Astrocyte (in vitro differentiated cells and primary cell): Measurements from ENCODE around the gene NNAT. TPM values are rescaled to one million over a fixed set of nuclear protein-coding genes. Genes with fewer than 3 reads are reported as not detected.
A peak's percentile ranks its signal among the peaks of the same experiment; 100 is the strongest.

Source experiments
- DNase-seq: peaks from one replicate; pipeline ENCODE4 v3.0.0-alpha.2; 2010; ENCODE audit warnings: low read depth
- FAIRE-seq: peaks from 2 replicates; lab custom pipeline; 2011; peaks lifted over from hg19 to GRCh38; lab: Jason Lieb, UNC
- H2AFZ ChIP-seq: 2 replicates; pipeline ENCODE4 v1.6.0; 2012; ENCODE audit warnings: low read depth, low read length, inconsistent platforms
- H3K27ac ChIP-seq: 2 replicates; pipeline ENCODE4 v1.5.1; 2011; ENCODE audit warnings: low read depth, low read length, inconsistent platforms
- H3K27me3 ChIP-seq: 2 replicates; pipeline ENCODE4 v1.6.0; 2011; ENCODE audit warnings: low read length, inconsistent platforms; ENCODE audit not compliant: insufficient read depth
- H3K36me3 ChIP-seq: 2 replicates; pipeline ENCODE4 v1.5.1; 2011; ENCODE audit warnings: low read length, inconsistent platforms; ENCODE audit not compliant: insufficient read depth
- H3K4me1 ChIP-seq: 2 replicates; pipeline ENCODE4 v1.5.1; 2011; ENCODE audit warnings: low read length, inconsistent platforms; ENCODE audit not compliant: insufficient read depth
- H3K4me2 ChIP-seq: 2 replicates; pipeline ENCODE4 v1.6.0; 2012; ENCODE audit warnings: low read length, inconsistent platforms
- H3K4me3 ChIP-seq: 2 replicates; pipeline ENCODE4 v1.5.1; 2011; ENCODE audit warnings: low read depth, mild to moderate bottlenecking, low read length, inconsistent platforms; ENCODE audit not compliant: insufficient read depth
- H3K79me2 ChIP-seq: 2 replicates; pipeline ENCODE4 v1.6.0; 2012; ENCODE audit warnings: mild to moderate bottlenecking, low read length, inconsistent platforms; ENCODE audit not compliant: insufficient read depth
- H3K9ac ChIP-seq: 2 replicates; pipeline ENCODE4 v1.6.0; 2012; ENCODE audit warnings: mild to moderate bottlenecking, low read length, inconsistent platforms
- H3K9me3 ChIP-seq: 2 replicates; pipeline ENCODE4 v1.5.1; 2012; ENCODE audit warnings: low read depth, mild to moderate bottlenecking, low read length, inconsistent platforms; ENCODE audit not compliant: insufficient read depth
- H4K20me1 ChIP-seq: 2 replicates; pipeline ENCODE4 v1.6.0; 2012; ENCODE audit warnings: low read length, inconsistent platforms; ENCODE audit not compliant: insufficient read depth
- H3K27ac Mint-ChIP-seq: one replicate; pipeline ENCODE4 v1.8.0; 2021; ENCODE audit warnings: mild to moderate bottlenecking, mixed read lengths; ENCODE audit not compliant: unreplicated experiment
- H3K27me3 Mint-ChIP-seq: one replicate; pipeline ENCODE4 v1.8.0; 2021; ENCODE audit warnings: low read depth, mixed read lengths; ENCODE audit not compliant: unreplicated experiment
- H3K36me3 Mint-ChIP-seq: one replicate; pipeline ENCODE4 v1.8.0; 2021; ENCODE audit warnings: low read depth, mixed read lengths; ENCODE audit not compliant: unreplicated experiment
- H3K4me1 Mint-ChIP-seq: one replicate; pipeline ENCODE4 v1.8.0; 2021; ENCODE audit warnings: low read depth, mixed read lengths; ENCODE audit not compliant: unreplicated experiment
- H3K4me3 Mint-ChIP-seq: one replicate; pipeline ENCODE4 v1.8.0; 2021; ENCODE audit warnings: mild to moderate bottlenecking, moderate library complexity, mixed read lengths; ENCODE audit not compliant: unreplicated experiment
- H3K9me3 Mint-ChIP-seq: one replicate; pipeline ENCODE4 v1.8.0; 2021; ENCODE audit warnings: mild to moderate bottlenecking, mixed read lengths; ENCODE audit not compliant: unreplicated experiment
- EZH2 ChIP-seq: IDR thresholded peaks from 2 replicates; pipeline ENCODE4 v1.6.1; 2012; ENCODE audit warnings: mild to moderate bottlenecking, low read length, inconsistent platforms; ENCODE audit not compliant: insufficient read depth
- total RNA-seq: library from RNA; stranded (reverse); gene quantifications from 2 replicates; pipeline ENCODE4 v1.2.1, GENCODE V29; 2021
- TF ChIP-seq, protein P1 (sequence below): IDR thresholded peaks from 2 replicates; pipeline ENCODE4 v1.5.1; 2011; ENCODE audit warnings: low read depth, mild to moderate bottlenecking, inconsistent platforms, low read length, moderate library complexity; ENCODE audit not compliant: insufficient read depth

Gene NNAT
- total RNA-seq, 1 donor from 2014 or later: 3.6 TPM

DNA sequence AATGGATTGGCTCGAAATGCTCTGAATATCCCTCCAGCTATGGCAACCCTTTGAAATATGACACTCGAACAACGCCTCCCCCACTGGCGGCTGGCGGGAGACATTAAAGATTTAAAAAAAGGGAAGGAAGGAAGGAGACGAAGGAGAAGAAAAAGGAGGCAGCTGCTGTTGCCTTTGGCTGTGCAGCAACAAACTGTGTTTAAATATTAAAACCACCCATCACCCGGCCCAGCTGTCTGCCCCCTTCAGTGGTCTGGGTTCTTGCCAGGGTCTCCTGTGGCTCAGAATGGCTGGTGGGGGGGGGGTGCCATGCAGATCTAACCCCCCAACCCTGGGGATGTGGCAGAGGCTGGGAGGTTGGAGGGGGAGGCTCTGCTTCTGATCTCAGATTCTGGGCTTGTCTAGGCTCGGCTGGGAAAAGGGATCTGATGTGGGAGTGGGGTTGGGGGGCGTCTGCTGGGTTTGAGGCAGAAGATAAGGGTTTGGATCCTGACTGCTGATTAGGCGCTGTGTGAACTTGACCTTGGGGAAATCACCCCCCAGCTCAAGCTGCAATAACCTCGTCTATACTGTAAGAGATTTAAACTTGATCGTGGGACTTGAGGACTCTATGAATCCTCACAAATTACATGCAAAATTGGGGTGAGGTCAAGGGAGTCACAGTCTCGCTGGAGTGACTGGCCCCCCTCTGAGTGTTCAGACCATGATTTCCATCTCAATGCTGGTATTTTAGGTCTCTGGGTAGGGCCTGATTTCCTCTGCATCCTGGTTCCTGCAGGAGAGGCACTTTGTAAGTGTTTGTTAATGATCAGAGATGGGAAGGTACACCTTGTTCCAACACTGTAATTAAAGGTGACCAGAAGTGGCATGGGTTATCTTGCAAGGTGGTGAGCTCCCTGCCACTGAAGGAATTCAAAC is 46.9 kb downstream of the NNAT start:
- no peak overlapping the region for H3K4me2 ChIP-seq
- Mint-ChIP-seq H3K9me3 (peaks cover 3% of the 10 kb centered on the region), H3K27me3 (peaks cover 44% of the 10 kb centered on the region)

DNA sequence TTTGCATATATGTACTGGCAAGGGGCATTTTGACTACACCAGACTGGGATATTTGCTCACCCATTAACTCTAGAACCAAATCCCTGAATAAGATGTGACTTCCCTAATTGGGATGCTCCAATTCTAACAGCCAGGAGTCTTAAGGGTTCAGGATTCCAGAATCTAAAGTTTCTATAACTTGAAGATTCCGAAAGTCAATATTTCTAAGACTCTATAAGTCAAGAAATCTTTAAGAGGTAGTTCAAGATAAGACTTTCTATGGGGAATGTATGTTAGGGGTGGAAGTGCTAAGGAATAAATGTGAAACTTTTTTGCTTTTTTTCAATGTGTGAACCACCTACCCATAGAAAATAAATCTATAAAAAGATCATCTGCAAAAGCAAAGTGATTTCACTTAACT is 49.4 kb downstream of the NNAT start:
- H3K4me3 Mint-ChIP-seq: no peak overlapping the region
- H3K4me1 Mint-ChIP-seq: peaks cover 13% of the 10 kb centered on the region
- no peak overlapping the region for H3K27ac Mint-ChIP-seq
- H3K27me3 Mint-ChIP-seq: peaks cover 41% of the 10 kb centered on the region
- H3K9ac ChIP-seq: no peak overlapping the region
- H3K4me3 ChIP-seq: no peak overlapping the region
- no peaks in the 10 kb centered on the region for H4K20me1 ChIP-seq
- DNase-seq (no peak), FAIRE-seq (no peak)
- H3K4me1 ChIP-seq: no peaks in the 10 kb centered on the region
- no peak overlapping the region for H2AFZ ChIP-seq
- H3K27me3 ChIP-seq: peaks cover 38% of the 10 kb centered on the region
- H3K4me2 ChIP-seq: no peak overlapping the region
- TF ChIP-seq EZH2: no peak
- TF ChIP-seq, protein P1, sequence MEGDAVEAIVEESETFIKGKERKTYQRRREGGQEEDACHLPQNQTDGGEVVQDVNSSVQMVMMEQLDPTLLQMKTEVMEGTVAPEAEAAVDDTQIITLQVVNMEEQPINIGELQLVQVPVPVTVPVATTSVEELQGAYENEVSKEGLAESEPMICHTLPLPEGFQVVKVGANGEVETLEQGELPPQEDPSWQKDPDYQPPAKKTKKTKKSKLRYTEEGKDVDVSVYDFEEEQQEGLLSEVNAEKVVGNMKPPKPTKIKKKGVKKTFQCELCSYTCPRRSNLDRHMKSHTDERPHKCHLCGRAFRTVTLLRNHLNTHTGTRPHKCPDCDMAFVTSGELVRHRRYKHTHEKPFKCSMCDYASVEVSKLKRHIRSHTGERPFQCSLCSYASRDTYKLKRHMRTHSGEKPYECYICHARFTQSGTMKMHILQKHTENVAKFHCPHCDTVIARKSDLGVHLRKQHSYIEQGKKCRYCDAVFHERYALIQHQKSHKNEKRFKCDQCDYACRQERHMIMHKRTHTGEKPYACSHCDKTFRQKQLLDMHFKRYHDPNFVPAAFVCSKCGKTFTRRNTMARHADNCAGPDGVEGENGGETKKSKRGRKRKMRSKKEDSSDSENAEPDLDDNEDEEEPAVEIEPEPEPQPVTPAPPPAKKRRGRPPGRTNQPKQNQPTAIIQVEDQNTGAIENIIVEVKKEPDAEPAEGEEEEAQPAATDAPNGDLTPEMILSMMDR: no peak
- H3K9me3 ChIP-seq: no peaks in the 10 kb centered on the region
- H3K79me2 ChIP-seq: no peaks in the 10 kb centered on the region
- H3K36me3 ChIP-seq: no peaks in the 10 kb centered on the region
- no peak overlapping the region for H3K27ac ChIP-seq
- peaks cover 3% of the 10 kb centered on the region for H3K9me3 Mint-ChIP-seq
- no peaks in the 10 kb centered on the region for H3K36me3 Mint-ChIP-seq

More for the DNA sequence above, 46.9 kb downstream of the NNAT start:
- Histone ChIP-seq H3K9ac (no peak overlapping the region), H3K4me1 (no peaks in the 10 kb centered on the region), H3K36me3 (no peaks in the 10 kb centered on the region), H3K79me2 (no peaks in the 10 kb centered on the region), H2AFZ (no peak overlapping the region), H3K27ac (no peak overlapping the region), H3K9me3 (no peaks in the 10 kb centered on the region), H3K4me3 (no peak overlapping the region), H3K27me3 (peaks cover 50% of the 10 kb centered on the region), H4K20me1 (no peaks in the 10 kb centered on the region)
- no peak for FAIRE-seq
- Mint-ChIP-seq H3K4me1 (peaks cover 17% of the 10 kb centered on the region), H3K36me3 (no peaks in the 10 kb centered on the region), H3K4me3 (no peak overlapping the region), H3K27ac (peak overlapping the region; percentile 20)
- DNase-seq: no peak
- TF ChIP-seq, protein P1: no peak
- no peak for TF ChIP-seq EZH2

DNA sequence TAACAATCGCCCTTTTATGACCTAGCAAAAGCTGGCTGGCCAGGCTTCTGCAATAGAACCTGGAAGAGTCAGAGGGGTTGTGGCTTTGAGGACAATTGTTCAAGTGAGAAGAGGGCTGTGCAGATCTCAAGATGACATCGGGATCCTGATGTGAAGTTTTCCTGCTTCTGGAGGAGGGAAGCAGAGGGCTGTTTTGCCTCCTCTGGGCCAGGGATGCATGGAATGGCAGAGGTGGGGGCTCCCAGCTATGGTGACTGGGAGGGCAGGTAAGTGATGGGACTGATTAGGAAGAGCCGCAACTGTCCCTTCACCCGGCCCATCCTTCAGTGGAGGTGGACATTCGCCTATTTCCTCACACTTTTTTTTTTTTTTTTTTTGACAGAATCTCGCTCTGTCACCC is 50.0 kb downstream of the NNAT start:
- peaks cover 3% of the 10 kb centered on the region for H3K9me3 Mint-ChIP-seq
- H3K79me2 ChIP-seq: no peaks in the 10 kb centered on the region
- H3K27me3 Mint-ChIP-seq: peaks cover 41% of the 10 kb centered on the region
- TF ChIP-seq EZH2: no peak
- TF ChIP-seq, protein P1: no peak
- no peak overlapping the region for H3K4me3 Mint-ChIP-seq
- H3K27ac ChIP-seq: no peak overlapping the region
- FAIRE-seq: no peak
- H3K4me1 Mint-ChIP-seq: peaks cover 10% of the 10 kb centered on the region
- no peaks in the 10 kb centered on the region for H3K36me3 ChIP-seq
- no peaks in the 10 kb centered on the region for H3K9me3 ChIP-seq
- H4K20me1 ChIP-seq: no peaks in the 10 kb centered on the region
- H3K27ac Mint-ChIP-seq: no peak overlapping the region
- H3K27me3 ChIP-seq: peaks cover 35% of the 10 kb centered on the region
- no peak overlapping the region for H2AFZ ChIP-seq
- H3K4me3 ChIP-seq: no peak overlapping the region
- H3K36me3 Mint-ChIP-seq: no peaks in the 10 kb centered on the region
- no peak overlapping the region for H3K9ac ChIP-seq
- H3K4me2 ChIP-seq: no peak overlapping the region
- H3K4me1 ChIP-seq: no peaks in the 10 kb centered on the region
- DNase-seq: no peak
